Smooth muscle cell (in vitro differentiated cells): ENCODE results near the gene SMIM38. TPM values are rescaled to one million over a fixed set of nuclear protein-coding genes. Genes with fewer than 3 reads are reported as not detected.
"Not testable (repeated sequence)": the region's sequence is repeated elsewhere in the genome, so short reads cannot be mapped to it uniquely, and the experiment has no call there.

Experiments used
- DNase-seq: peaks from one replicate; lab custom pipeline; 2025; ENCODE audit not compliant: unreplicated experiment; lab: John Stamatoyannopoulos, UW
- H2AFZ ChIP-seq: fragments of 200-600 bp; sonication (generic); 2 replicates; pipeline ENCODE4 v1.6.0; 2016; ENCODE audit warnings: antibody characterized with exemption, low read depth, mild to moderate bottlenecking
- H3F3A ChIP-seq: fragments of 200-600 bp; sonication (generic); 2 replicates; pipeline ENCODE4 v1.6.0; 2017; ENCODE audit warnings: antibody characterized with exemption, low read depth
- H3K27ac ChIP-seq: fragments of 200-600 bp; sonication (generic); 2 replicates; pipeline ENCODE4 v1.5.1; 2016; ENCODE audit warnings: low read depth, mild to moderate bottlenecking
- H3K27me3 ChIP-seq: fragments of 200-600 bp; sonication (generic); 2 replicates; pipeline ENCODE4 v1.6.1; 2016; ENCODE audit warnings: low read depth, mild to moderate bottlenecking
- H3K36me3 ChIP-seq: fragments of 200-600 bp; sonication (generic); 2 replicates; pipeline ENCODE4 v1.5.1; 2016; ENCODE audit warnings: low read depth
- H3K4me1 ChIP-seq: fragments of 200-600 bp; sonication (generic); 2 replicates; pipeline ENCODE4 v1.5.1; 2016; ENCODE audit warnings: low read depth
- H3K4me2 ChIP-seq: fragments of 200-600 bp; sonication (generic); 2 replicates; pipeline ENCODE4 v1.6.0; 2016; ENCODE audit warnings: mild to moderate bottlenecking
- H3K4me3 ChIP-seq: fragments of 200-600 bp; sonication (generic); 2 replicates; pipeline ENCODE4 v1.5.1; 2016; ENCODE audit warnings: mild to moderate bottlenecking
- H3K79me2 ChIP-seq: fragments of 200-600 bp; sonication (generic); 2 replicates; pipeline ENCODE4 v1.6.0; 2016; ENCODE audit warnings: low read depth, mild to moderate bottlenecking
- H3K9ac ChIP-seq: fragments of 200-600 bp; sonication (generic); 2 replicates; pipeline ENCODE4 v1.6.0; 2016; ENCODE audit warnings: low read depth
- H3K9me3 ChIP-seq: fragments of 200-600 bp; sonication (generic); replicated peaks from 2 replicates; pipeline ENCODE4 v1.5.1; 2016; ENCODE audit warnings: low read depth
- H4K20me1 ChIP-seq: fragments of 200-600 bp; sonication (generic); 2 replicates; pipeline ENCODE4 v1.6.0; 2016; ENCODE audit warnings: low read depth
- CTCF ChIP-seq: fragments of 200-600 bp; sonication (generic); IDR thresholded peaks from 2 replicates; pipeline ENCODE4 v1.5.1; 2017; ENCODE audit warnings: borderline replicate concordance, mild to moderate bottlenecking, antibody characterized with exemption; ENCODE audit not compliant: insufficient read depth, poor library complexity, severe bottlenecking
- WGBS: methylation state at CpG from one replicate; pipeline ENCODE4 v1.1.7; 2016; ENCODE audit warnings: low lambda C conversion rate; 5-methylcytosine and 5-hydroxymethylcytosine counted together
- polyA plus RNA-seq: library from polyadenylated mRNA; unstranded; fragments of >200 nt; fragmentation: Nextera tagmentation; extraction: Ambion mirVana; gene quantifications from 2 replicates; pipeline ENCODE4 v1.2.1, GENCODE V29; 2016
- total RNA-seq: library from RNA; depleted of rRNA; stranded (reverse); fragments of >200 nt; gene quantifications from 2 replicates; pipeline ENCODE4 v1.2.3, GENCODE V29; 2014

The SMIM38 gene
- total and polyA plus RNA-seq, 2 experiments from 2014 or later, result 0.27 TPM; not detected in 1

- DNase-seq, result no peak
- H2AFZ ChIP-seq, result no peak overlapping the region
- TF ChIP-seq CTCF, result no peak
- no peaks in the 10 kb centered on the region for H3K9me3 ChIP-seq
- 91% methylated on average over 9 of the region's 9 CpGs for WGBS
- H4K20me1 ChIP-seq, result no peaks in the 10 kb centered on the region
- H3K9ac ChIP-seq, result no peak overlapping the region
- no peak overlapping the region for H3K27ac ChIP-seq
- H3K36me3 ChIP-seq, result no peaks in the 10 kb centered on the region
- H3K27me3 ChIP-seq, result no peaks in the 10 kb centered on the region
- no peak overlapping the region for H3K4me3 ChIP-seq
- no peak overlapping the region for H3K4me2 ChIP-seq
- H3K79me2 ChIP-seq, result no peaks in the 10 kb centered on the region
- no peaks in the 10 kb centered on the region for H3K4me1 ChIP-seq
- no peaks in the 10 kb centered on the region for H3F3A ChIP-seq
These were observed 19.3 kb upstream of the SMIM38 start for GRCh38 chr11:69136471-69136870.

GRCh38 chr11:69137151-69137844 lies 18.4 kb upstream of the SMIM38 start:
- H2AFZ ChIP-seq, result no peak overlapping the region
- H3K4me3 ChIP-seq, result no peak overlapping the region
- no peaks in the 10 kb centered on the region for H3K27me3 ChIP-seq
- TF ChIP-seq CTCF, result no peak
- H3K27ac ChIP-seq, result no peak overlapping the region
- H4K20me1 ChIP-seq, result no peaks in the 10 kb centered on the region
- H3K9me3 ChIP-seq, result no peaks in the 10 kb centered on the region
- 97% methylated on average over 8 of the region's 8 CpGs for WGBS
- H3K4me2 ChIP-seq, result no peak overlapping the region
- H3K9ac ChIP-seq, result no peak overlapping the region
- no peaks in the 10 kb centered on the region for H3K4me1 ChIP-seq
- H3K79me2 ChIP-seq, result no peaks in the 10 kb centered on the region
- DNase-seq, result no peak
- no peaks in the 10 kb centered on the region for H3K36me3 ChIP-seq
- H3F3A ChIP-seq, result no peaks in the 10 kb centered on the region

- no peak for DNase-seq
- TF ChIP-seq CTCF, result no peak
These were observed 17.5 kb upstream of the SMIM38 start for GRCh38 chr11:69138265-69138664.

GRCh38 chr11:69140161-69140560 lies 15.6 kb upstream of the SMIM38 start:
- WGBS, result 82% methylated on average over 7 of the region's 7 CpGs
- H3K4me3 ChIP-seq, H3K4me2 ChIP-seq, H3K9ac ChIP-seq, H3K36me3 ChIP-seq, H3K27me3 ChIP-seq, H4K20me1 ChIP-seq, H3K4me1 ChIP-seq, H3K27ac ChIP-seq, H3F3A ChIP-seq, H3K79me2 ChIP-seq, DNase-seq, H3K9me3 ChIP-seq, H2AFZ ChIP-seq: not testable (repeated sequence)

More at GRCh38 chr11:69138265-69138664, 17.5 kb upstream of the SMIM38 start:
- H3K9me3 ChIP-seq, result no peaks in the 10 kb centered on the region
- H4K20me1 ChIP-seq, result no peaks in the 10 kb centered on the region
- no peaks in the 10 kb centered on the region for H3K79me2 ChIP-seq
- H3K4me2 ChIP-seq, result peak overlapping the region; percentile 15
- H3K27me3 ChIP-seq, result no peaks in the 10 kb centered on the region
- no peaks in the 10 kb centered on the region for H3F3A ChIP-seq
- H3K36me3 ChIP-seq, result no peaks in the 10 kb centered on the region
- H3K4me1 ChIP-seq, result no peaks in the 10 kb centered on the region
- no peak overlapping the region for H3K27ac ChIP-seq
- H3K9ac ChIP-seq, result no peak overlapping the region
- 14% methylated on average over 3 of the region's 3 CpGs for WGBS
- no peak overlapping the region for H2AFZ ChIP-seq
- no peak overlapping the region for H3K4me3 ChIP-seq
